NCI-H2227 (cell line): ENCODE results near the gene NPTXR.
"Not testable (repeated sequence)": the region's sequence is repeated elsewhere in the genome, so short reads cannot be mapped to it uniquely, and the experiment has no call there.

Experiments used
- DNase-seq: peaks from one replicate; lab custom pipeline; 2025; ENCODE audit not compliant: unreplicated experiment; lab: John Stamatoyannopoulos, UW

NPTXR gene

GRCh38 chr22:38832005-38832978 is 11.5 kb downstream of the NPTXR start:
- DNase-seq: no peak

- DNase-seq: no peak
Measured at GRCh38 chr22:38831166-38831945, 12.5 kb downstream of the NPTXR start.

GRCh38 chr22:38830845-38831108 is 13.1 kb downstream of the NPTXR start:
- DNase-seq: no peak

GRCh38 chr22:38830026-38830844 is 13.6 kb downstream of the NPTXR start:
- no peak for DNase-seq

GRCh38 chr22:38829485-38829884 is 14.3 kb downstream of the NPTXR start:
- DNase-seq: no peak

- no peak for DNase-seq
Measured at GRCh38 chr22:38828616-38829205, 15.1 kb downstream of the NPTXR start.

- DNase-seq: no peak
Measured at GRCh38 chr22:38828191-38828590, 15.6 kb downstream of the NPTXR start.

GRCh38 chr22:38827510-38827909 is 16.3 kb downstream of the NPTXR start:
- no peak for DNase-seq

GRCh38 chr22:38826801-38827200 is 17.0 kb downstream of the NPTXR start:
- no peak for DNase-seq

GRCh38 chr22:38826386-38826785 is 17.4 kb downstream of the NPTXR start:
- no peak for DNase-seq

- no peak for DNase-seq
Measured at GRCh38 chr22:38824585-38824984, 19.2 kb downstream of the NPTXR start.

GRCh38 chr22:38823637-38824036 is 20.2 kb downstream of the NPTXR start:
- DNase-seq: no peak

GRCh38 chr22:38823076-38823475 is 20.8 kb downstream of the NPTXR start:
- DNase-seq: no peak

- peak; percentile 74 for DNase-seq
Measured at GRCh38 chr22:38820020-38820419, 23.8 kb downstream of the NPTXR start.

- no peak for DNase-seq
Measured at GRCh38 chr22:38819387-38819940, 24.4 kb downstream of the NPTXR start.

GRCh38 chr22:38817196-38817595 is 26.6 kb downstream of the NPTXR start:
- no peak for DNase-seq

- DNase-seq: no peak
Measured at GRCh38 chr22:38815842-38816241, 28.0 kb downstream of the NPTXR start.

- DNase-seq: no peak
Measured at GRCh38 chr22:38811241-38811640, 32.6 kb downstream of the NPTXR start.

- DNase-seq: not testable (repeated sequence)
Measured at GRCh38 chr22:38805041-38805593, 38.7 kb downstream of the NPTXR start.

GRCh38 chr22:38802671-38803121 is 41.1 kb downstream of the NPTXR start:
- DNase-seq: no peak
